GM18498 (cell line): ENCODE data around the gene SLC5A2.
"Not testable (repeated sequence)": the region's sequence is repeated elsewhere in the genome, so short reads cannot be mapped to it uniquely, and the experiment has no call there.

Experiments used
- ATAC-seq: cut with Tn5 transposase; IDR thresholded peaks from one replicate; pipeline ENCODE4 v1.9.1; 2021; ENCODE audit warnings: mild to moderate bottlenecking, moderate library complexity; ENCODE audit not compliant: unreplicated experiment

Gene SLC5A2

GRCh38 chr16:31474773-31475738, 7.9 kb upstream of the SLC5A2 start:
- ATAC-seq = no peak

- no peak for ATAC-seq
Measured at GRCh38 chr16:31475946-31476302, 7.0 kb upstream of the SLC5A2 start.

GRCh38 chr16:31476303-31477219, 6.4 kb upstream of the SLC5A2 start:
- ATAC-seq = peak; percentile 63

- peak; percentile 30 for ATAC-seq
Measured at GRCh38 chr16:31477220-31478216, 5.4 kb upstream of the SLC5A2 start.

GRCh38 chr16:31478956-31479355, 4.0 kb upstream of the SLC5A2 start:
- ATAC-seq = no peak

GRCh38 chr16:31479751-31480150, 3.2 kb upstream of the SLC5A2 start:
- ATAC-seq = no peak

- ATAC-seq = no peak
Measured at GRCh38 chr16:31480851-31481536, 1.9 kb upstream of the SLC5A2 start.

- ATAC-seq = not testable (repeated sequence)
Measured at GRCh38 chr16:31484048-31484447, 1.1 kb downstream of the SLC5A2 start.

GRCh38 chr16:31484491-31485171, 1.7 kb downstream of the SLC5A2 start:
- ATAC-seq = no peak

- no peak for ATAC-seq
Measured at GRCh38 chr16:31485571-31485970, 2.6 kb downstream of the SLC5A2 start.

GRCh38 chr16:31486045-31486444, 3.1 kb downstream of the SLC5A2 start:
- ATAC-seq = no peak

- no peak for ATAC-seq
Measured at GRCh38 chr16:31487071-31487719, 4.3 kb downstream of the SLC5A2 start.

- peak; percentile 85 for ATAC-seq
Measured at GRCh38 chr16:31487720-31488467, 5.0 kb downstream of the SLC5A2 start.

- no peak for ATAC-seq
Measured at GRCh38 chr16:31488468-31489297, 5.8 kb downstream of the SLC5A2 start.

- ATAC-seq = no peak
Measured at GRCh38 chr16:31489298-31489564, 6.3 kb downstream of the SLC5A2 start.

GRCh38 chr16:31489616-31490584, 7.0 kb downstream of the SLC5A2 start:
- ATAC-seq = no peak
